Measurements from ENCODE around the gene SPHKAP. TPM values are rescaled to one million over a fixed set of nuclear protein-coding genes. Genes with fewer than 3 reads are reported as not detected.

SPHKAP gene
- polyA plus RNA-seq, 1 of the 3 experiments (the other 2 are of a cell fraction) = not detected

- Histone ChIP-seq H3K4me3 (ENCODE audit: low read depth in 2 of 2, low read length in 1 of 2) (no peak overlapping the region), H3K9me3 (no peaks in the 10 kb centered on the region), H4K20me1 (ENCODE audit: insufficient read depth) (no peaks in the 10 kb centered on the region), H3K4me1 (ENCODE audit: control insufficient read depth in 1 of 2, insufficient read depth in 2 of 2, low read depth in 1 of 2, low read length in 1 of 2) (no peaks in the 10 kb centered on the region), H3F3A (replicated peaks; ENCODE audit: insufficient read depth) (no peaks in the 10 kb centered on the region), H3K4me2 (no peak overlapping the region), H2AFZ (ENCODE audit: low read depth) (no peak overlapping the region), H3K36me3 (replicated peaks in 1 of 2; ENCODE audit: control insufficient read depth in 1 of 2, insufficient read depth in 2 of 2, low read length in 1 of 2) (no peaks in the 10 kb centered on the region), H3K27me3 (ENCODE audit: insufficient read depth) (no peaks in the 10 kb centered on the region), H3K9me2 (no peaks in the 10 kb centered on the region), H3K9ac (no peak overlapping the region), H3K27ac (ENCODE audit: low read depth in 2 of 2, low read length in 1 of 2) (no peak overlapping the region), H3K79me2 (ENCODE audit: insufficient read depth) (no peaks in the 10 kb centered on the region)
- TF ChIP-seq IRF3 (IDR thresholded peaks at IDR 0.05; ENCODE audit: low read depth, low read length) (no peak), MAX (IDR thresholded peaks at IDR 0.05; ENCODE audit: low read depth) (no peak), RCOR1 (IDR thresholded peaks at IDR 0.05; ENCODE audit: low read length) (no peak), FOSL2 (IDR thresholded peaks at IDR 0.05; ENCODE audit: borderline replicate concordance, low read depth) (no peak), RXRA (IDR thresholded peaks at IDR 0.05; ENCODE audit: borderline replicate concordance, low read depth) (no peak), CHD2 (IDR thresholded peaks at IDR 0.05; ENCODE audit: low read length, partially characterized antibody) (no peak), ELF1 (IDR thresholded peaks at IDR 0.05) (no peak), RFX5 (IDR thresholded peaks at IDR 0.05; ENCODE audit: low read length) (no peak), SIN3A (IDR thresholded peaks at IDR 0.05; ENCODE audit: borderline replicate concordance, low read depth, low read length) (no peak), GABPA (IDR thresholded peaks at IDR 0.05; ENCODE audit: low read depth) (no peak), MXI1 (IDR thresholded peaks at IDR 0.05; ENCODE audit: low read depth, low read length) (no peak), ZBTB33 (IDR thresholded peaks at IDR 0.05; ENCODE audit: borderline replicate concordance, low read depth) (no peak), REST (IDR thresholded peaks at IDR 0.05; ENCODE audit: low read depth, low read length) (no peak), JUND (IDR thresholded peaks at IDR 0.05) (no peak), FOXJ3 (CRISPR knock-in tag; IDR thresholded peaks at IDR 0.05) (no peak), YY1 (IDR thresholded peaks at IDR 0.05; ENCODE audit: low read depth) (no peak), EZH2phosphoT487 (IDR thresholded peaks at IDR 0.05; ENCODE audit: borderline replicate concordance, low read depth) (no peak), TEAD4 (IDR thresholded peaks at IDR 0.05; ENCODE audit: borderline replicate concordance, insufficient read depth) (no peak), USF1 (IDR thresholded peaks at IDR 0.05; ENCODE audit: borderline replicate concordance, low read depth) (no peak), POLR2AphosphoS5 (IDR thresholded peaks at IDR 0.05; ENCODE audit: low read depth, low read length) (no peak)
- no peak for DNase-seq
- 17% methylated on average over 7 of the region's 7 CpGs for WGBS (ENCODE audit: low lambda C conversion rate)
- POLR2A ChIA-PET = no interaction called here
- CTCF ChIA-PET = no interaction called here
Measured at GRCh38 chr2:228018311-228018710, 163.2 kb downstream of the SPHKAP start.
